OCI-LY1 (cell line): Measurements from ENCODE around the gene TEKT5.

Experiments used
- EZH2 ChIP-seq: fragments of 200-600 bp; sonication (generic), shearing (Covaris generic); IDR thresholded peaks from 2 replicates; pipeline ENCODE4 v1.8.0; 2017; ENCODE audit warnings: borderline replicate concordance, mixed run types, mild to moderate bottlenecking, antibody characterized with exemption, low read length, moderate library complexity, mixed read lengths
- TF ChIP-seq, protein P1 (sequence below): fragments of 200-600 bp; sonication (generic), shearing (Covaris generic); IDR thresholded peaks from 2 replicates; pipeline ENCODE4 v1.5.1; 2017; ENCODE audit warnings: mild to moderate bottlenecking, antibody characterized with exemption, low read length, moderate library complexity, mixed read lengths

- TF ChIP-seq, protein P1, sequence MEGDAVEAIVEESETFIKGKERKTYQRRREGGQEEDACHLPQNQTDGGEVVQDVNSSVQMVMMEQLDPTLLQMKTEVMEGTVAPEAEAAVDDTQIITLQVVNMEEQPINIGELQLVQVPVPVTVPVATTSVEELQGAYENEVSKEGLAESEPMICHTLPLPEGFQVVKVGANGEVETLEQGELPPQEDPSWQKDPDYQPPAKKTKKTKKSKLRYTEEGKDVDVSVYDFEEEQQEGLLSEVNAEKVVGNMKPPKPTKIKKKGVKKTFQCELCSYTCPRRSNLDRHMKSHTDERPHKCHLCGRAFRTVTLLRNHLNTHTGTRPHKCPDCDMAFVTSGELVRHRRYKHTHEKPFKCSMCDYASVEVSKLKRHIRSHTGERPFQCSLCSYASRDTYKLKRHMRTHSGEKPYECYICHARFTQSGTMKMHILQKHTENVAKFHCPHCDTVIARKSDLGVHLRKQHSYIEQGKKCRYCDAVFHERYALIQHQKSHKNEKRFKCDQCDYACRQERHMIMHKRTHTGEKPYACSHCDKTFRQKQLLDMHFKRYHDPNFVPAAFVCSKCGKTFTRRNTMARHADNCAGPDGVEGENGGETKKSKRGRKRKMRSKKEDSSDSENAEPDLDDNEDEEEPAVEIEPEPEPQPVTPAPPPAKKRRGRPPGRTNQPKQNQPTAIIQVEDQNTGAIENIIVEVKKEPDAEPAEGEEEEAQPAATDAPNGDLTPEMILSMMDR: no peak
- no peak for TF ChIP-seq EZH2
Observed at GRCh38 chr16:10622036-10622921, 72.5 kb downstream of the TEKT5 start.
